PC-3 (cell line): Measurements from ENCODE around the gene SLC25A4. TPM values are rescaled to one million over a fixed set of nuclear protein-coding genes. Genes with fewer than 3 reads are reported as not detected.
"Not testable (repeated sequence)": the region's sequence is repeated elsewhere in the genome, so short reads cannot be mapped to it uniquely, and the experiment has no call there.

Source experiments
- ATAC-seq: fragments of 200-7000 bp; cut with Tn5 transposase; 2 replicates; pipeline ENCODE4 v1.9.1; 2020; ENCODE audit warnings: mild to moderate bottlenecking, moderate library complexity
- BruUV-seq: library from RNA; stranded (reverse); fragments of 400-500 nt; replicated peaks from 2 replicates; lab custom pipeline; 2021; lab: Mats Ljungman, UMichigan
- CTCF ChIA-PET: fragments of 300-600 bp; sonication (Branson Sonifier 250); formaldehyde crosslinking; loops from one replicate; lab custom pipeline; 2022; ENCODE audit warnings: antibody characterized with exemption; lab: Charles Lee
- POLR2A ChIA-PET: fragments of 300-600 bp; sonication (Branson Sonifier 250); formaldehyde crosslinking; loops from one replicate; lab custom pipeline; 2022; ENCODE audit warnings: antibody characterized with exemption; ENCODE audit not compliant: unreplicated experiment; lab: Charles Lee
- DNase-seq: peaks from one replicate; pipeline ENCODE4 v3.0.0-alpha.2; 2015
- H2AFZ ChIP-seq: fragments of 300-600 bp; sonication (generic); 2 replicates; pipeline ENCODE4 v1.6.0; 2016; ENCODE audit warnings: antibody characterized with exemption, low read length
- H3F3A ChIP-seq: fragments of 300-600 bp; sonication (generic); one replicate; pipeline ENCODE4 v1.6.0; 2017; ENCODE audit warnings: antibody characterized with exemption, low read length, control low read depth, mild to moderate bottlenecking; ENCODE audit not compliant: unreplicated experiment
- H3K27ac ChIP-seq: fragments of 300-600 bp; sonication (generic); 2 replicates; pipeline ENCODE4 v1.5.1; 2016; ENCODE audit warnings: mild to moderate bottlenecking, low read length
- H3K27me3 ChIP-seq: fragments of 300-600 bp; sonication (generic); 2 replicates; pipeline ENCODE4 v1.6.1; 2016; ENCODE audit warnings: low read length, mixed read lengths
- H3K36me3 ChIP-seq: fragments of 300-600 bp; sonication (generic); 2 replicates; pipeline ENCODE4 v1.6.1; 2016; ENCODE audit warnings: low read depth, mixed run types, low read length, mixed read lengths
- H3K4me1 ChIP-seq: fragments of 300-600 bp; sonication (generic); 2 replicates; pipeline ENCODE4 v1.5.1; 2016; ENCODE audit warnings: low read length; ENCODE audit not compliant: insufficient read depth
- H3K4me2 ChIP-seq: fragments of 300-600 bp; sonication (generic); 2 replicates; pipeline ENCODE4 v1.6.0; 2016; ENCODE audit warnings: low read length
- H3K4me3 ChIP-seq: fragments of 300-600 bp; sonication (generic); 2 replicates; pipeline ENCODE4 v1.5.1; 2016; ENCODE audit warnings: mild to moderate bottlenecking, low read length, mixed read lengths
- H3K79me2 ChIP-seq: fragments of 300-600 bp; sonication (generic); 2 replicates; pipeline ENCODE4 v1.6.1; 2017; ENCODE audit warnings: low read length, mixed read lengths
- H3K9ac ChIP-seq: fragments of 300-600 bp; sonication (generic); 2 replicates; pipeline ENCODE4 v1.6.0; 2016; ENCODE audit warnings: mild to moderate bottlenecking, low read length
- H3K9me2 ChIP-seq: fragments of 300-600 bp; sonication (generic); replicated peaks from 2 replicates; pipeline ENCODE4 v1.6.1; 2016; ENCODE audit warnings: mixed run types, low read length, mixed read lengths
- H3K9me3 ChIP-seq: fragments of 300-600 bp; sonication (generic); 2 replicates; pipeline ENCODE4 v1.6.1; 2016; ENCODE audit warnings: low read length, mixed read lengths
- H4K20me1 ChIP-seq: fragments of 300-600 bp; sonication (generic); 2 replicates; pipeline ENCODE4 v1.6.1; 2016; ENCODE audit warnings: low read length, mixed read lengths
- CTCF ChIP-seq: fragments of 300-600 bp; sonication (generic); conservative IDR thresholded peaks from 2 replicates; pipeline ENCODE4 v1.5.1; 2017; ENCODE audit warnings: antibody characterized with exemption, low read depth, mild to moderate bottlenecking, low read length
- EZH2 ChIP-seq: fragments of 300-600 bp; sonication (generic); IDR thresholded peaks from one replicate; pipeline ENCODE4 v1.6.1; 2017; ENCODE audit warnings: antibody characterized with exemption, mild to moderate bottlenecking, low read length; ENCODE audit not compliant: unreplicated experiment
- EZH2phosphoT487 ChIP-seq: fragments of 300-600 bp; sonication (generic); IDR thresholded peaks from 2 replicates; pipeline ENCODE4 v1.6.1; 2018; ENCODE audit warnings: mild to moderate bottlenecking, antibody characterized with exemption, low read length, borderline replicate concordance
- intact Hi-C: fragments of 100-400 bp; cut with micrococcal nuclease; formaldehyde crosslinking; loops from 2 replicates; pipeline ENCODE4 v1.9.0; 2023
- total RNA-seq: library from RNA; depleted of rRNA; stranded (reverse); fragments of >200 nt; gene quantifications from 2 replicates; pipeline ENCODE4 v1.2.3, GENCODE V29; 2014; rRNA removed

SLC25A4 gene
- total RNA-seq, 1 experiment from 2014 or later: 23.2 TPM

DNA sequence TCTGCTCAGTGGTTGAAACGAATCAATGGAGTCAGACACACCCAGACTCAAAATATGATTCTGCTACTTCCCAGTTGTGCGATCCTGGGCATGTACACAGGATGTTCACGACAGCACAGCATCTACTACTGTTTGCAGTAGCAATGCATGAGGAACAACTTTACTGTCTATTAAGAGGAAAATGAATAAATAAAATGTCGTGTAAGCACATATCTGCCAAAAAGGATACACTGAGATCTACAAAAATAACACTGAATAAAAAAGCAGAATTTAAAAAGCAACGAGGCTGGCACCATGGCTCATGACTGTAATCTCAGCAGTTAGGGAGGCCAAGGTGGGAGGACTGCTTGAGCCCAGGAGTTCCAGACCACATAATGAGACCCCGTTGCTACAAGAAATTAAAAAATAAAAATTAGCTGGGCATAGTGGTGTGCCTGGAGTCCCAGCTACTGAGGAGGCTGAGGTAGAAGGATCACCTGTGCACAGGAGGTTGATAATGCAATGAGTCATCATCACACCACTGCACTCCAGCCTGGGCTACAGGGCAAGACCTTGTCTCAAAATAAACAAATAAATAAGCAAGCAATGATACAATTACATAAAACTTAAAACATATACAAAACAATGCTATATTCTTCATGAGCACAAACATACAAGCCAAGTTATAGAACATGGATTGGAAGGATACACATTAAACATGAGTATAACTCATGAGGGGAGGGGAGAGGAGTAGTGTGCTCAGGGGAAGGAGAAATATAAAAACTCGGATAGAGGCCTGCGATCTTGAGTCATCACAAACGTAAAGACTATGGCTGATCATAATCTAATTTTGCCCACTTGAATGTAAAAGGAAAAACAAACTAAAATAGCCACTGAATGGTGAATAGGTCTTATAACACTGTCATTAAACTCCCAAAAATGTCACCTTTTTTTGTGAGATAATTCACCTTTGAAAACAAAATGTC, 52.1 kb downstream of the SLC25A4 start:
- no peaks in the 10 kb centered on the region for H3K36me3 ChIP-seq

GRCh38 chr4:185196437-185196836, 53.4 kb downstream of the SLC25A4 start:
- Histone ChIP-seq H3K27ac (no peak overlapping the region), H3K9ac (no peak overlapping the region), H3K9me3 (no peaks in the 10 kb centered on the region), H3K4me1 (peaks cover 5% of the 10 kb centered on the region; the same call in 1 of the 2 replicates), H3K27me3 (no peaks in the 10 kb centered on the region), H3F3A (no peaks in the 10 kb centered on the region), H4K20me1 (no peaks in the 10 kb centered on the region), H3K79me2 (peaks cover 20% of the 10 kb centered on the region; the same call in 1 of the 2 replicates), H3K9me2 (no peaks in the 10 kb centered on the region), H3K4me2 (no peak overlapping the region), H3K36me3 (no peaks in the 10 kb centered on the region), H3K4me3 (no peak overlapping the region), H2AFZ (no peak overlapping the region)
- no TSS peak for BruUV-seq
- no peak for TF ChIP-seq CTCF
- TF ChIP-seq EZH2phosphoT487: no peak
- no peak for TF ChIP-seq EZH2
- intact Hi-C loops: no loop called here
- ATAC-seq (no peak), DNase-seq (no peak)
- POLR2A ChIA-PET: no interaction called here
- CTCF ChIA-PET: no interaction called here

More for the DNA sequence above, 52.1 kb downstream of the SLC25A4 start:
- Histone ChIP-seq H3K9ac (no peak overlapping the region), H3F3A (no peaks in the 10 kb centered on the region), H3K4me2 (no peak overlapping the region), H4K20me1 (no peaks in the 10 kb centered on the region), H3K4me1 (peaks cover 5% of the 10 kb centered on the region; the same call in 1 of the 2 replicates), H3K27ac (no peak overlapping the region), H3K4me3 (no peak overlapping the region), H3K9me3 (no peaks in the 10 kb centered on the region), H3K9me2 (no peaks in the 10 kb centered on the region), H3K27me3 (no peaks in the 10 kb centered on the region), H3K79me2 (peaks cover 14% of the 10 kb centered on the region; the same call in 1 of the 2 replicates), H2AFZ (no peak overlapping the region)
- TF ChIP-seq EZH2phosphoT487 (no peak), EZH2 (no peak), CTCF (no peak)
- ATAC-seq (no peak), DNase-seq (no peak)
- intact Hi-C loops: no loop called here
- POLR2A ChIA-PET: no interaction called here
- CTCF ChIA-PET: no interaction called here
- BruUV-seq: no TSS peak

DNA sequence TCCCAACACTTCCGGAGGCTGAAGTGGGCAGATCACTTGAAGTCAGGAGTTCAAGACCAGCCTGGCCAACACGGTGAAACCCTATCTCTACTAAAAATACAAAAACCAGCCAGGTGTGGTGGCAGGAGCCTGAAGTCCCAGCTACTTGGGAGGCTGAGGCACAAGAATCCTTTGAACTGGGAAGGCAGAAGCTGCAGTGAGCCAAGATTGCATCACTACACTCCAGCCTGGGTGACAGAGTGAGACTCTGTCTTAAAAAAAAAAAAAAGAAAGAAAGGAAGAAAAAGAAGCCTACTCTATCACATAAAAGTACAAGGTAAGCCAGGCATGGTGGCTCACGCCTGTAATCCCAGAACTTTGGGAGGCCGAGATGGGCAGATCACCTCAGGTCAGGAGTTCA, 55.1 kb downstream of the SLC25A4 start:
- H3K79me2 ChIP-seq: peaks cover 38% of the 10 kb centered on the region

More for the DNA sequence above, 55.1 kb downstream of the SLC25A4 start:
- H3K9ac ChIP-seq, H3F3A ChIP-seq, H3K27ac ChIP-seq, H3K9me2 ChIP-seq, H3K4me3 ChIP-seq, H3K4me2 ChIP-seq, H3K27me3 ChIP-seq, CTCF ChIA-PET, H3K9me3 ChIP-seq, ATAC-seq, DNase-seq, intact Hi-C loops, H2AFZ ChIP-seq, POLR2A ChIA-PET, H3K36me3 ChIP-seq, H4K20me1 ChIP-seq, BruUV-seq: not testable (repeated sequence)
- peaks cover 23% of the 10 kb centered on the region for H3K4me1 ChIP-seq

Other genes starting within 250 kb of the SLC25A4 start
- gene HELT, start 124.8 kb upstream of the SLC25A4 start, total RNA-seq: not detected in 2 replicates
- 10.5 and 12.4 TPM in 2 replicates for gene CFAP97, start 60.7 kb downstream of the SLC25A4 start, total RNA-seq
- gene SNX25, start 66.3 kb downstream of the SLC25A4 start, total RNA-seq: 8.4 and 9.2 TPM in 2 replicates